GM12892 (cell line): Measurements from ENCODE around the gene CTNS.
A peak's percentile ranks its signal among the peaks of the same experiment; 100 is the strongest.

ENCODE experiments used
- DNase-seq: peaks from one replicate; pipeline ENCODE4 v3.0.0; 2011; ENCODE audit not compliant: insufficient read length
- FAIRE-seq: peaks from 2 replicates; lab custom pipeline; 2011; peaks lifted over from hg19 to GRCh38; lab: Jason Lieb, UNC
- POLR2A ChIP-seq: IDR thresholded peaks from 2 replicates; pipeline ENCODE4 v1.6.1; 2011; ENCODE audit warnings: low read depth, low read length, control low read depth
- POLR2AphosphoS5 ChIP-seq: IDR thresholded peaks from 2 replicates; pipeline ENCODE4 v1.6.1; 2011; ENCODE audit warnings: low read depth, low read length, control low read depth
- TAF1 ChIP-seq: IDR thresholded peaks from 2 replicates; pipeline ENCODE4 v1.6.1; 2011; ENCODE audit warnings: low read depth, mild to moderate bottlenecking, control low read depth, low read length, borderline replicate concordance

Gene CTNS

GRCh38 chr17:3626831-3627768 is 9.5 kb upstream of the CTNS start:
- DNase-seq, result no peak
- TF ChIP-seq POLR2AphosphoS5 (no peak), POLR2A (no peak), TAF1 (no peak)
- no peak for FAIRE-seq

- FAIRE-seq, result no peak
- DNase-seq, result no peak
- TF ChIP-seq TAF1 (no peak), POLR2AphosphoS5 (no peak), POLR2A (no peak)
Measured at GRCh38 chr17:3627769-3628167, 8.8 kb upstream of the CTNS start.

- TF ChIP-seq TAF1 (no peak), POLR2A (no peak), POLR2AphosphoS5 (no peak)
- DNase-seq (no peak), FAIRE-seq (no peak)
Measured at GRCh38 chr17:3630781-3631180, 5.8 kb upstream of the CTNS start.

- no peak for DNase-seq
- no peak for TF ChIP-seq TAF1
- TF ChIP-seq POLR2A, result no peak
- no peak for TF ChIP-seq POLR2AphosphoS5
- no peak for FAIRE-seq
Measured at GRCh38 chr17:3632287-3632686, 4.3 kb upstream of the CTNS start.

GRCh38 chr17:3635474-3636153 is 946 bp upstream of the CTNS start:
- FAIRE-seq, result peak; percentile 51
- TF ChIP-seq POLR2AphosphoS5 (no peak), POLR2A (no peak), TAF1 (no peak)
- DNase-seq, result no peak

- FAIRE-seq, result no peak
Measured at GRCh38 chr17:3636908-3637373, 381 bp downstream of the CTNS start.

GRCh38 chr17:3639981-3640596 is 3.5 kb downstream of the CTNS start:
- DNase-seq (no peak), FAIRE-seq (peak; percentile 9)
- no peak for TF ChIP-seq POLR2A

More at GRCh38 chr17:3636908-3637373, 381 bp downstream of the CTNS start:
- DNase-seq, result no peak
- TF ChIP-seq POLR2A (no peak), POLR2AphosphoS5 (no peak), TAF1 (no peak)

- no peak for DNase-seq
- TF ChIP-seq POLR2AphosphoS5, result no peak
- no peak for TF ChIP-seq POLR2A
- TF ChIP-seq TAF1, result no peak
- no peak for FAIRE-seq
Measured at GRCh38 chr17:3641014-3641413, 4.5 kb downstream of the CTNS start.

GRCh38 chr17:3641717-3642486 is 5.3 kb downstream of the CTNS start:
- DNase-seq, result no peak
- FAIRE-seq, result no peak
- TF ChIP-seq POLR2A (no peak), POLR2AphosphoS5 (no peak), TAF1 (no peak)

GRCh38 chr17:3643889-3644349 is 7.4 kb downstream of the CTNS start:
- FAIRE-seq (peak; percentile 73), DNase-seq (no peak)
- TF ChIP-seq POLR2A (no peak), TAF1 (no peak), POLR2AphosphoS5 (no peak)
